ENCODE measurements around the gene CHM.
"Not testable (repeated sequence)": the region's sequence is repeated elsewhere in the genome, so short reads cannot be mapped to it uniquely, and the experiment has no call there.

Gene CHM

GRCh38 chrX:86047174-86047935, at the start of gene CHM:
CHM (minus strand) TSS chrX:86047558; CDS start chrX:86047532, 26 bp downstream.
- peak; percentile 89 for DNase-seq (ENCODE audit: low read depth)

- no peak for DNase-seq (ENCODE audit: low read depth)
Observed at GRCh38 chrX:86078650-86079049, 31.3 kb upstream of the CHM start.

- DNase-seq (ENCODE audit: low read depth), result no peak
Observed at GRCh38 chrX:86066998-86067397, 19.6 kb upstream of the CHM start.

GRCh38 chrX:86061407-86061806, 14.0 kb upstream of the CHM start:
- no peak for DNase-seq (ENCODE audit: low read depth)

- DNase-seq (ENCODE audit: low read depth), result no peak
Observed at GRCh38 chrX:86051741-86052140, 4.4 kb upstream of the CHM start.

GRCh38 chrX:86047936-86048280, 550 bp upstream of the CHM start:
- DNase-seq (ENCODE audit: low read depth), result no peak

- DNase-seq (ENCODE audit: low read depth), result no peak
Observed at GRCh38 chrX:86044216-86044615, 3.1 kb downstream of the CHM start.

- DNase-seq (ENCODE audit: low read depth), result no peak
Observed at GRCh38 chrX:86039625-86040568, 7.5 kb downstream of the CHM start.

- DNase-seq (ENCODE audit: low read depth), result peak; percentile 4
Observed at GRCh38 chrX:86033385-86033784, 14.0 kb downstream of the CHM start.

GRCh38 chrX:86028681-86029080, 18.7 kb downstream of the CHM start:
- DNase-seq (ENCODE audit: low read depth), result peak; percentile 9

GRCh38 chrX:86023811-86024210, 23.5 kb downstream of the CHM start:
- peak; percentile 8 for DNase-seq (ENCODE audit: low read depth)

GRCh38 chrX:86021652-86022289, 25.6 kb downstream of the CHM start:
- no peak for DNase-seq (ENCODE audit: low read depth)

GRCh38 chrX:86016139-86016538, 31.2 kb downstream of the CHM start:
- no peak for DNase-seq (ENCODE audit: low read depth)

- DNase-seq (ENCODE audit: low read depth), result not testable (repeated sequence)
Observed at GRCh38 chrX:86014959-86015358, 32.4 kb downstream of the CHM start.

GRCh38 chrX:86014421-86014820, 32.9 kb downstream of the CHM start:
- no peak for DNase-seq (ENCODE audit: low read depth)

GRCh38 chrX:86013792-86014191, 33.6 kb downstream of the CHM start:
- no peak for DNase-seq (ENCODE audit: low read depth)

GRCh38 chrX:86012188-86012587, 35.2 kb downstream of the CHM start:
- no peak for DNase-seq (ENCODE audit: low read depth)

- not testable (repeated sequence) for DNase-seq (ENCODE audit: low read depth)
Observed at GRCh38 chrX:86009803-86010202, 37.6 kb downstream of the CHM start.

GRCh38 chrX:86007891-86008290, 39.5 kb downstream of the CHM start:
- DNase-seq (ENCODE audit: low read depth), result not testable (repeated sequence)

- DNase-seq (ENCODE audit: low read depth), result peak; percentile 73
Observed at GRCh38 chrX:86002076-86002896, 45.1 kb downstream of the CHM start.

GRCh38 chrX:85998954-85999353, 48.4 kb downstream of the CHM start:
- no peak for DNase-seq (ENCODE audit: low read depth)

- DNase-seq (ENCODE audit: low read depth), result no peak
Observed at GRCh38 chrX:85996555-85996954, 50.8 kb downstream of the CHM start.

Measured in iris pigment epithelial cell (primary cell).